Measurements from ENCODE around the gene OSBPL3.

OSBPL3 gene

GRCh38 chr7:24764972-24765744, 214.8 kb downstream of the OSBPL3 start:
- no peak for DNase-seq (ENCODE audit: extremely low read depth, insufficient read length)
- Histone ChIP-seq H3K36me3 (ENCODE audit: control insufficient read depth, insufficient read depth, low read length) (no peaks in the 10 kb centered on the region), H3K4me3 (replicated peaks; ENCODE audit: low read depth, low read length) (no peak overlapping the region), H3K27me3 (replicated peaks; ENCODE audit: control insufficient read depth, insufficient read depth, low read length) (no peaks in the 10 kb centered on the region)
- TF ChIP-seq CTCF (IDR thresholded peaks at IDR 0.05; ENCODE audit: insufficient read depth, low read length, poor library complexity, severe bottlenecking): no peak

- TF ChIP-seq CTCF (IDR thresholded peaks at IDR 0.05; ENCODE audit: insufficient read depth, low read length, poor library complexity, severe bottlenecking): no peak
- DNase-seq (ENCODE audit: extremely low read depth, insufficient read length): no peak
- Histone ChIP-seq H3K36me3 (ENCODE audit: control insufficient read depth, insufficient read depth, low read length) (no peaks in the 10 kb centered on the region), H3K27me3 (replicated peaks; ENCODE audit: control insufficient read depth, insufficient read depth, low read length) (no peaks in the 10 kb centered on the region), H3K4me3 (replicated peaks; ENCODE audit: low read depth, low read length) (no peak overlapping the region)
Observed at GRCh38 chr7:24764011-24764410, 216.0 kb downstream of the OSBPL3 start.

GRCh38 chr7:24763303-24763901, 216.6 kb downstream of the OSBPL3 start:
- H3K27me3 ChIP-seq (replicated peaks; ENCODE audit: control insufficient read depth, insufficient read depth, low read length): no peaks in the 10 kb centered on the region
- no peaks in the 10 kb centered on the region for H3K36me3 ChIP-seq (ENCODE audit: control insufficient read depth, insufficient read depth, low read length)
- H3K4me3 ChIP-seq (replicated peaks; ENCODE audit: low read depth, low read length): no peak overlapping the region
- no peak for DNase-seq (ENCODE audit: extremely low read depth, insufficient read length)
- TF ChIP-seq CTCF (IDR thresholded peaks at IDR 0.05; ENCODE audit: insufficient read depth, low read length, poor library complexity, severe bottlenecking): no peak

- no peak overlapping the region for H3K4me3 ChIP-seq (replicated peaks; ENCODE audit: low read depth, low read length)
- no peak for TF ChIP-seq CTCF (IDR thresholded peaks at IDR 0.05; ENCODE audit: insufficient read depth, low read length, poor library complexity, severe bottlenecking)
- no peak for DNase-seq (ENCODE audit: extremely low read depth, insufficient read length)
- no peaks in the 10 kb centered on the region for H3K36me3 ChIP-seq (ENCODE audit: control insufficient read depth, insufficient read depth, low read length)
- H3K27me3 ChIP-seq (replicated peaks; ENCODE audit: control insufficient read depth, insufficient read depth, low read length): no peaks in the 10 kb centered on the region
Observed at GRCh38 chr7:24762771-24763170, 217.2 kb downstream of the OSBPL3 start.

- no peaks in the 10 kb centered on the region for H3K36me3 ChIP-seq (ENCODE audit: control insufficient read depth, insufficient read depth, low read length)
Observed at GRCh38 chr7:24760968-24761367, 219.0 kb downstream of the OSBPL3 start.

More at GRCh38 chr7:24760968-24761367, 219.0 kb downstream of the OSBPL3 start:
- DNase-seq (ENCODE audit: extremely low read depth, insufficient read length): no peak
- no peak for TF ChIP-seq CTCF (IDR thresholded peaks at IDR 0.05; ENCODE audit: insufficient read depth, low read length, poor library complexity, severe bottlenecking)
- Histone ChIP-seq H3K27me3 (replicated peaks; ENCODE audit: control insufficient read depth, insufficient read depth, low read length) (no peaks in the 10 kb centered on the region), H3K4me3 (replicated peaks; ENCODE audit: low read depth, low read length) (no peak overlapping the region)

Data from GM06990 (cell line).